ENCODE measurements around the gene SRMS. TPM values are rescaled to one million over a fixed set of nuclear protein-coding genes. Genes with fewer than 3 reads are reported as not detected.

SRMS gene
- total RNA-seq, 2 experiments from 2014 or later, result 0.42 TPM; not detected in 1

- no peaks in the 10 kb centered on the region for H3K9me3 ChIP-seq (ENCODE audit: low read length)
- no TSS peak for BruUV-seq (replicated peaks)
- H2AFZ ChIP-seq (ENCODE audit: low read length), result peak within 1 kb of the TSS; percentile 62; the same call in 1 of the 2 replicates
- DNase-seq (ENCODE audit: low spot score), result peak; percentile 44
- H3K4me1 ChIP-seq (ENCODE audit: insufficient read depth, low read length, poor library complexity, severe bottlenecking), result peaks cover 38% of the 10 kb centered on the region
- peak within 1 kb of the TSS; percentile 91 for H3K27ac ChIP-seq (ENCODE audit: low read depth, low read length, poor library complexity, severe bottlenecking)
- intact Hi-C loops (cut with micrococcal nuclease; ENCODE audit: unreplicated experiment), result loop anchor here (5.0 kb wide), 1 partner anchor 73 kb away; the partner anchor contains the start of gene GMEB2
- no peaks in the 10 kb centered on the region for H3K36me3 ChIP-seq (ENCODE audit: insufficient read depth, low read length)
- peak within 1 kb of the TSS; percentile 71 for H3K4me3 ChIP-seq (ENCODE audit: low read depth, low read length, poor library complexity, severe bottlenecking)
- no peaks in the 10 kb centered on the region for H3K9me2 ChIP-seq (ENCODE audit: insufficient read depth, low read length)
- POLR2A ChIA-PET, result no interaction called here
- H4K20me1 ChIP-seq (ENCODE audit: insufficient read depth, low read length), result no peaks in the 10 kb centered on the region
- CTCF ChIA-PET (ENCODE audit: unreplicated experiment), result interaction anchor here (0.5 kb wide), 1 partner anchor 89 kb away, joined by 4 read pairs; no protein-coding TSS in a partner anchor
- H3K4me2 ChIP-seq (ENCODE audit: low read length), result peak within 1 kb of the TSS; percentile 97
- no peaks in the 10 kb centered on the region for H3K79me2 ChIP-seq (ENCODE audit: insufficient read depth, low read depth, low read length)
- no peak for TF ChIP-seq EZH2phosphoT487 (IDR thresholded peaks at IDR 0.05; ENCODE audit: borderline replicate concordance, low read depth, low read length)
- TF ChIP-seq, protein P1, sequence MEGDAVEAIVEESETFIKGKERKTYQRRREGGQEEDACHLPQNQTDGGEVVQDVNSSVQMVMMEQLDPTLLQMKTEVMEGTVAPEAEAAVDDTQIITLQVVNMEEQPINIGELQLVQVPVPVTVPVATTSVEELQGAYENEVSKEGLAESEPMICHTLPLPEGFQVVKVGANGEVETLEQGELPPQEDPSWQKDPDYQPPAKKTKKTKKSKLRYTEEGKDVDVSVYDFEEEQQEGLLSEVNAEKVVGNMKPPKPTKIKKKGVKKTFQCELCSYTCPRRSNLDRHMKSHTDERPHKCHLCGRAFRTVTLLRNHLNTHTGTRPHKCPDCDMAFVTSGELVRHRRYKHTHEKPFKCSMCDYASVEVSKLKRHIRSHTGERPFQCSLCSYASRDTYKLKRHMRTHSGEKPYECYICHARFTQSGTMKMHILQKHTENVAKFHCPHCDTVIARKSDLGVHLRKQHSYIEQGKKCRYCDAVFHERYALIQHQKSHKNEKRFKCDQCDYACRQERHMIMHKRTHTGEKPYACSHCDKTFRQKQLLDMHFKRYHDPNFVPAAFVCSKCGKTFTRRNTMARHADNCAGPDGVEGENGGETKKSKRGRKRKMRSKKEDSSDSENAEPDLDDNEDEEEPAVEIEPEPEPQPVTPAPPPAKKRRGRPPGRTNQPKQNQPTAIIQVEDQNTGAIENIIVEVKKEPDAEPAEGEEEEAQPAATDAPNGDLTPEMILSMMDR (conservative IDR thresholded peaks at IDR 0.05; ENCODE audit: low read length), result no peak
Observed at GRCh38 chr20:63553933-63554290, 6.4 kb upstream of the SRMS start, which contains the start of gene FNDC11. FNDC11 (plus strand) TSS chr20:63554159; CDS start chr20:63555664, 1,505 bp downstream.

DNA sequence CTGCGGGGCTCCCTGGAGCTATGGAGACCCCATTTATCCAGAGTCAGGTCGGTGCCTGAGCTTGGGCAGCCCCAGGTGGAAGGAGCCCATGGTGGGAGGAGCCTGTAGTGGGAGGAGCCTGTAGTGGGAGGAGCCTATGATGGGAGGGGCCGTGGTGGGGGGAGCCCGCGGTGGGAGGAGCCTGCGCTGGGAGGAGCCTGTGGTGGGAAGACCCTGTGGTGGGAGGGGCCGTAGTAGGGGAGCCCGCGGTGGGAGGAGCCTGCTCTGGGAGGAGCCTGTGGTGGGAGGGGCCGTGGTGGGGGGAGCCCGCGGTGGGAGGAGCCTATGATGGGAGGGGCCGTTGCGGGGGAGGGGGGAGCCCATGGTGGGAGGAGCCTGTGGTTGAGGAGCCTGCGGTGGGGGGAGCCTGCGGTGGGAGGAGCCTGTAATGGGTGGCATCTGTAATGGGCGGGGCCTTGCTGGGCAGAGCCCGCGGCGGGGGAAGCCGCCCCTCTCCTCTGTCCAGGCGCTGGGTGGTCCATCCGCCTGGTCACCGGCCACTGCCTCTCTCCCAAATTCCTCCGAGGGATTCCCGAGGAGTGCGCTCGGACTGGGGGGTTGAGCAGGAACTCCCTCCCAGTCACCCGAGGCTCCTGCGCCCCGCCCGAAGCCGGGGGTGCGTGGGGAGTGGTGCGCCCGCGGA, 5.8 kb upstream of the SRMS start:
- H3K9me3 ChIP-seq (ENCODE audit: low read length), result no peaks in the 10 kb centered on the region
- no peak for TF ChIP-seq EZH2phosphoT487 (IDR thresholded peaks at IDR 0.05; ENCODE audit: borderline replicate concordance, low read depth, low read length)
- TF ChIP-seq, protein P1 (conservative IDR thresholded peaks at IDR 0.05; ENCODE audit: low read length), result no peak
- H3K4me1 ChIP-seq (ENCODE audit: insufficient read depth, low read length, poor library complexity, severe bottlenecking), result peaks cover 43% of the 10 kb centered on the region
- intact Hi-C loops (cut with micrococcal nuclease; ENCODE audit: unreplicated experiment), result loop anchor here (5.0 kb wide), 1 partner anchor 74 kb away; the partner anchor contains the start of gene GMEB2
- peak overlapping the region; percentile 71 for H3K4me3 ChIP-seq (ENCODE audit: low read depth, low read length, poor library complexity, severe bottlenecking)
- peak overlapping the region; percentile 91 for H3K27ac ChIP-seq (ENCODE audit: low read depth, low read length, poor library complexity, severe bottlenecking)
- peak overlapping the region; percentile 62; the same call in 1 of the 2 replicates for H2AFZ ChIP-seq (ENCODE audit: low read length)
- H3K79me2 ChIP-seq (ENCODE audit: insufficient read depth, low read depth, low read length), result no peaks in the 10 kb centered on the region
- H3K9me2 ChIP-seq (ENCODE audit: insufficient read depth, low read length), result no peaks in the 10 kb centered on the region
- ChIA-PET POLR2A (interaction anchor here (0.9 to 1.0 kb wide), 2 partner anchors 12 to 33 kb away, joined by 3 to 6 read pairs; partner anchors contain the start of gene PPDPF), CTCF (ENCODE audit: unreplicated experiment) (interaction anchor here (0.7 kb wide), 1 partner anchor 12 kb away, joined by 3 read pairs; no protein-coding TSS in a partner anchor)
- H3K36me3 ChIP-seq (ENCODE audit: insufficient read depth, low read length), result no peaks in the 10 kb centered on the region
- H3K4me2 ChIP-seq (ENCODE audit: low read length), result peak overlapping the region; percentile 97
- peak; percentile 93 for DNase-seq (ENCODE audit: low spot score)
- H4K20me1 ChIP-seq (ENCODE audit: insufficient read depth, low read length), result no peaks in the 10 kb centered on the region
- BruUV-seq (replicated peaks), result no TSS peak

All from OCI-LY7 (cell line).